MCF 10A (cell line): Measurements from ENCODE around the gene LYVE1. TPM values are rescaled to one million over a fixed set of nuclear protein-coding genes. Genes with fewer than 3 reads are reported as not detected.

Experiments
- BruUV-seq: library from RNA; stranded (reverse); fragments of 400-500 nt; replicated peaks from 2 replicates; lab custom pipeline; 2021; lab: Mats Ljungman, UMichigan
- CTCF ChIA-PET: fragments of 300-600 bp; sonication (Branson Sonifier 250); formaldehyde crosslinking; extraction: SDS; loops from one replicate; lab custom pipeline; 2021; ENCODE audit warnings: antibody characterized with exemption, inconsistent platforms; lab: Yijun Ruan, JAX
- POLR2A ChIA-PET: fragments of 300-600, 350-650 bp; sonication (Branson Sonifier 250); formaldehyde crosslinking; extraction: SDS; loops from one replicate; lab custom pipeline; 2020; ENCODE audit warnings: antibody characterized with exemption, inconsistent platforms; lab: Yijun Ruan, JAX
- DNase-seq: peaks from one replicate; pipeline ENCODE4 v3.0.0-alpha.2; 2018; ENCODE audit not compliant: unreplicated experiment
- H3K27ac Mint-ChIP-seq: one replicate; pipeline ENCODE4 v1.8.0; 2022; ENCODE audit warnings: mild to moderate bottlenecking, low read depth, mixed read lengths; ENCODE audit not compliant: unreplicated experiment
- H3K27me3 Mint-ChIP-seq: one replicate; pipeline ENCODE4 v1.8.0; 2022; ENCODE audit warnings: mixed read lengths; ENCODE audit not compliant: insufficient read depth, unreplicated experiment
- H3K36me3 Mint-ChIP-seq: one replicate; pipeline ENCODE4 v1.8.0; 2022; ENCODE audit warnings: mild to moderate bottlenecking, moderate library complexity, mixed read lengths; ENCODE audit not compliant: insufficient read depth, unreplicated experiment
- H3K4me1 Mint-ChIP-seq: one replicate; pipeline ENCODE4 v1.8.0; 2022; ENCODE audit warnings: mixed read lengths; ENCODE audit not compliant: insufficient read depth, unreplicated experiment
- H3K4me3 Mint-ChIP-seq: one replicate; pipeline ENCODE4 v1.8.0; 2022; ENCODE audit warnings: mild to moderate bottlenecking, moderate library complexity, mixed read lengths; ENCODE audit not compliant: unreplicated experiment
- H3K9me3 Mint-ChIP-seq: one replicate; pipeline ENCODE4 v1.8.0; 2022; ENCODE audit warnings: mixed read lengths; ENCODE audit not compliant: unreplicated experiment
- intact Hi-C: fragments of 100-400 bp; cut with micrococcal nuclease; formaldehyde crosslinking; loops from 2 replicates; pipeline ENCODE4 v1.14.1; 2022
- total RNA-seq: library from RNA; stranded (reverse); gene quantifications from 2 replicates; pipeline ENCODE4 v1.2.3, GENCODE V29; 2022
- TF ChIP-seq, protein P1 (sequence below): fragments of 200-600 bp; IDR thresholded peaks from one replicate; pipeline ENCODE4 v1.8.0; 2022; ENCODE audit warnings: antibody characterized with exemption, mild to moderate bottlenecking; ENCODE audit not compliant: unreplicated experiment

LYVE1 gene
- total RNA-seq, 1 experiment from 2014 or later: not detected

DNA sequence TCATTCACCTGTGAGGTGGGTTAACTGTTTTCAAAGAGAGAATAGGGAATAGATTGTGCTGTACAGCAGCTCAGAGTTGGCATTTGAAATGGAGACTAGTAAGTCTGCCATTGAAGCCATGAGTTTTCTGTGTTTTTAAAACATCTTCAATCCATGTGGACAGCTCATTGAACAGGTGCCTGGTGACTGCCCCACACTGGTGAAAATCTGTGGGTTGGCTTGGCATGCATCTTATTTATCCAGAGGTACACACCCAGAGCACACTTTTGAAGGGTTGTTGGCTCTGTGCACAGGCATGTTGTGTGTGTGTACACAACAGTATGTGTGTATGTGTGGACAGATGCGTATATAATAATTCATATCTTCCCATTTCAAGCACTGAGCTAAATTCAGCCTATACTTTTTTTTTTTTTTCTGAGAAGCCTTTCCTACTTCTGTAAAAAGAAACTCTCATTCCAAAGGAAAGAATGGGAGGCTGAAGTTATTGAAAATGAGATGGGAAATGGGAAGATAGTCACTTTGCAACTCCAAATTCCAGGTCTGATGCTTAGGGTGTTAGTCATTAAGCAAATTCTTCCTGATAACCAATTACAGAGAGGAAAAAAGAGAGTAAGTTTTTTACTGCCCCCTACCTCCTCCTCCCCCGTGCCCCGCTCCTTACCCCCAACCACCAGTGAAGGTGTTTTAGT is 7.0 kb upstream of the LYVE1 start:
- no peak for DNase-seq
- ChIA-PET CTCF (interaction anchor here (0.6 to 1.4 kb wide), 3 partner anchors 10 to 170 kb away, joined by 3 to 5 read pairs (median 3); no protein-coding TSS in a partner anchor), POLR2A (interaction anchor here (1.2 to 1.9 kb wide), 2 partner anchors 10 to 34 kb away, joined by 3 to 4 read pairs; partner anchors contain the start of gene RNF141)
- Mint-ChIP-seq H3K36me3 (no peaks in the 10 kb centered on the region), H3K4me3 (no peak overlapping the region), H3K27ac (no peak overlapping the region), H3K27me3 (no peaks in the 10 kb centered on the region), H3K9me3 (no peaks in the 10 kb centered on the region), H3K4me1 (no peaks in the 10 kb centered on the region)
- no TSS peak for BruUV-seq
- TF ChIP-seq, protein P1, sequence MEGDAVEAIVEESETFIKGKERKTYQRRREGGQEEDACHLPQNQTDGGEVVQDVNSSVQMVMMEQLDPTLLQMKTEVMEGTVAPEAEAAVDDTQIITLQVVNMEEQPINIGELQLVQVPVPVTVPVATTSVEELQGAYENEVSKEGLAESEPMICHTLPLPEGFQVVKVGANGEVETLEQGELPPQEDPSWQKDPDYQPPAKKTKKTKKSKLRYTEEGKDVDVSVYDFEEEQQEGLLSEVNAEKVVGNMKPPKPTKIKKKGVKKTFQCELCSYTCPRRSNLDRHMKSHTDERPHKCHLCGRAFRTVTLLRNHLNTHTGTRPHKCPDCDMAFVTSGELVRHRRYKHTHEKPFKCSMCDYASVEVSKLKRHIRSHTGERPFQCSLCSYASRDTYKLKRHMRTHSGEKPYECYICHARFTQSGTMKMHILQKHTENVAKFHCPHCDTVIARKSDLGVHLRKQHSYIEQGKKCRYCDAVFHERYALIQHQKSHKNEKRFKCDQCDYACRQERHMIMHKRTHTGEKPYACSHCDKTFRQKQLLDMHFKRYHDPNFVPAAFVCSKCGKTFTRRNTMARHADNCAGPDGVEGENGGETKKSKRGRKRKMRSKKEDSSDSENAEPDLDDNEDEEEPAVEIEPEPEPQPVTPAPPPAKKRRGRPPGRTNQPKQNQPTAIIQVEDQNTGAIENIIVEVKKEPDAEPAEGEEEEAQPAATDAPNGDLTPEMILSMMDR: no peak
- intact Hi-C loops: no loop called here

DNA sequence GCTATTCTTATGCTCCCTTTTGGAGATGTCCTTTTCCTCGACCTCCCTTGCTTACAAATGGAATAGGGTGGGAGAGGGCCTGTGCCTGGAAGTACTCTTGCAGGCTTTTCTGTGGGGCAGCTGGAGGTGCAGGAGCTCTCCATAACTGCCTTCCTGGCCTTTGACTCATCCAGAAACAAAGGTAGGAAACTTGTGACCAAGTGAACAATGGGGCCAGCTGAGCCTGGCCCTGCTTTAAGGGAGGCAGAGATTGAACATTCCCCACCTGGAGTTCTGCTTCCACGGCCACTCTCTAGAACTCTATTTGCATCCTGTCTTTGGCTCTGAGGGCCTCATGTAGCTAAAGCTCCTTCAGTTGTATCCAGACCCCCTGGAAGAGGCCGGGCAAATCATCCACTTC is 5.1 kb upstream of the LYVE1 start:
- Mint-ChIP-seq H3K9me3 (no peaks in the 10 kb centered on the region), H3K4me1 (no peaks in the 10 kb centered on the region), H3K27ac (no peak overlapping the region), H3K36me3 (no peaks in the 10 kb centered on the region), H3K27me3 (no peaks in the 10 kb centered on the region), H3K4me3 (no peak overlapping the region)
- TF ChIP-seq, protein P1: no peak
- DNase-seq: no peak
- BruUV-seq: no TSS peak
- POLR2A ChIA-PET: no interaction called here
- CTCF ChIA-PET: interaction anchor here (0.6 kb wide), 1 partner anchor 15 kb away, joined by 3 read pairs; no protein-coding TSS in a partner anchor
- intact Hi-C loops: no loop called here

DNA sequence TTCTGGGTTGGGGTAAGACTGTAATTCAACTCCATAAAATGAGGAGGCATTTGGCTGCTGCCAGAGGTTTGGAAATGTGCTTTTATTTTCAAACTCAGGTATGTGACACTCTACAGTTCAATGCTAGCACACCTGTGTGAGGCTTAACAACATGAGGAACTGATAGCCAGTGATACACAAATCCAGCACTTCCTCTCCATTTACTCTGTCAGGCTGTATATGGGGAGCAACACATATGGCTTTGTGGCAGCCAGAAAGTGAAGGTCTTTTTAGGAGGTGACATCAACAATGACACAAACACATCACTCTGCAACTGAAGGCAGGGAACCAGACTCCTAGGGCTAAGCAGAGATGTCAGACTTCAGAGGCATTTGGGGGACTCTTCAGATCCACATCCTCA is 4.6 kb upstream of the LYVE1 start:
- DNase-seq: no peak
- no peaks in the 10 kb centered on the region for H3K4me1 Mint-ChIP-seq
- no peak overlapping the region for H3K4me3 Mint-ChIP-seq
- TF ChIP-seq, protein P1: no peak
- H3K9me3 Mint-ChIP-seq: no peaks in the 10 kb centered on the region
- no peaks in the 10 kb centered on the region for H3K36me3 Mint-ChIP-seq
- no peaks in the 10 kb centered on the region for H3K27me3 Mint-ChIP-seq
- no peak overlapping the region for H3K27ac Mint-ChIP-seq
- no TSS peak for BruUV-seq
- intact Hi-C loops: no loop called here
- CTCF ChIA-PET: interaction anchor here (1.5 kb wide), 1 partner anchor 82 kb away, joined by 8 read pairs; no protein-coding TSS in a partner anchor
- POLR2A ChIA-PET: no interaction called here

DNA sequence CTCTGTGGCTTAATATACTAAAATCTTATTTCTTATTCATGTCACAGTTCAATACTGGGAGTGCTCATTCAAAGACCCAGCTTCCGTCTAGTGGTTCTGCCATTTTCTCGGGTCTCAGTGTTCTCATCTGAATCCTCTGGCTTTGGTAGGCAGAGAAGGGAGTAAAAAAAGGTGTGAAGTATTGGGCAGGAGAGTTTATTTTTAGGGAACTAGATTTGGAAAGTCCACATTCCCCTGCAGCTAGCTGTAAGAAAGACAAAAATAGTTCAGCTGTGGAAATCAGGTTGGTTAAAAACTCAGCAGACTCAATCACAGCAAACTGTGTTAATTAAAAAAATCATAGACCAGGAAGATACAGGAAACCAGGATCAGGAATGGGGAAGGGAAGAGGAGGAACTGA is 4.1 kb upstream of the LYVE1 start:
- intact Hi-C loops: no loop called here
- ChIA-PET CTCF (interaction anchor here (1.5 kb wide), 1 partner anchor 82 kb away, joined by 8 read pairs; no protein-coding TSS in a partner anchor), POLR2A (no interaction called here)
- Mint-ChIP-seq H3K36me3 (no peaks in the 10 kb centered on the region), H3K4me3 (no peak overlapping the region), H3K27me3 (no peaks in the 10 kb centered on the region), H3K9me3 (no peaks in the 10 kb centered on the region), H3K27ac (no peak overlapping the region), H3K4me1 (no peaks in the 10 kb centered on the region)
- TF ChIP-seq, protein P1: no peak
- BruUV-seq: no TSS peak
- DNase-seq: no peak
